CD8-positive, alpha-beta memory T cell (primary cell): ENCODE measurements around the gene GCN1. TPM values are rescaled to one million over a fixed set of nuclear protein-coding genes. Genes with fewer than 3 reads are reported as not detected.

Source experiments
- CTCF ChIA-PET: fragments of 350-600 bp; sonication (Branson Sonifier 250); formaldehyde crosslinking; loops from one replicate; lab custom pipeline; 2021; ENCODE audit warnings: antibody characterized with exemption; lab: Charles Lee
- POLR2A ChIA-PET: fragments of 350-600 bp; sonication (Branson Sonifier 250); formaldehyde crosslinking; loops from one replicate; lab custom pipeline; 2021; ENCODE audit warnings: antibody characterized with exemption; lab: Charles Lee
- DNase-seq, 5 donors: peaks; one replicate each; pipeline versions ENCODE4 v3.0.0 to v3.0.0-alpha.2; 2020 to 2022; ENCODE audit warnings: mixed read lengths in 1 of 5
- H3K27ac ChIP-seq: one replicate; pipeline ENCODE4 v1.7.0; 2013; ENCODE audit warnings: low read depth, mild to moderate bottlenecking, low read length, moderate library complexity
- H3K27me3 ChIP-seq: 2 replicates; pipeline ENCODE4 v1.7.0; 2013; ENCODE audit warnings: low read length, mild to moderate bottlenecking; ENCODE audit not compliant: insufficient read depth, poor library complexity, severe bottlenecking
- H3K36me3 ChIP-seq: 2 replicates; pipeline ENCODE4 v1.7.0; 2013; ENCODE audit warnings: mild to moderate bottlenecking, low read length, moderate library complexity; ENCODE audit not compliant: insufficient read depth
- H3K4me1 ChIP-seq: 2 replicates; pipeline ENCODE4 v1.7.0; 2013; ENCODE audit warnings: mild to moderate bottlenecking, low read length, moderate library complexity; ENCODE audit not compliant: insufficient read depth
- H3K4me3 ChIP-seq: 2 replicates; pipeline ENCODE4 v1.7.0; 2013; ENCODE audit warnings: mild to moderate bottlenecking, low read length
- H3K9me3 ChIP-seq: 2 replicates; pipeline ENCODE4 v1.7.0; 2013; ENCODE audit warnings: mild to moderate bottlenecking, low read length
- H3K27ac Mint-ChIP-seq, 8 donors: one replicate each; pipeline ENCODE4 v1.8.0; 2020 to 2021; ENCODE audit warnings: mixed read lengths in 8 of 8, mild to moderate bottlenecking in 6 of 8, inconsistent platforms in 3 of 8, moderate library complexity in 3 of 8
- H3K27me3 Mint-ChIP-seq, 2 donors: one replicate each; pipeline ENCODE4 v1.8.0; 2020 to 2021; ENCODE audit warnings: mixed read lengths in 2 of 2, mild to moderate bottlenecking in 1 of 2, moderate library complexity in 1 of 2
- H3K36me3 Mint-ChIP-seq, 3 donors: one replicate each; pipeline ENCODE4 v1.8.0; 2020 to 2021; ENCODE audit warnings: mixed read lengths in 3 of 3, inconsistent platforms in 1 of 3, mild to moderate bottlenecking in 1 of 3
- H3K4me1 Mint-ChIP-seq, 3 donors: one replicate each; pipeline ENCODE4 v1.8.0; 2020 to 2021; ENCODE audit warnings: mixed read lengths in 3 of 3, inconsistent platforms in 1 of 3, mild to moderate bottlenecking in 1 of 3
- H3K4me3 Mint-ChIP-seq, 7 donors: one replicate each; pipeline ENCODE4 v1.8.0; 2020 to 2021; ENCODE audit warnings: mixed read lengths in 7 of 7, mild to moderate bottlenecking in 6 of 7, moderate library complexity in 4 of 7, inconsistent platforms in 2 of 7
- H3K9me3 Mint-ChIP-seq, 5 donors: one replicate each; pipeline ENCODE4 v1.8.0; 2020 to 2022; ENCODE audit warnings: mixed read lengths in 5 of 5, mild to moderate bottlenecking in 3 of 5, moderate library complexity in 2 of 5, inconsistent platforms in 1 of 5
- polyA plus RNA-seq: library from polyadenylated mRNA; unstranded; fragments of 300-500 nt; fragmentation: Illumina TruSeq; gene quantifications from one replicate; pipeline ENCODE4 v1.2.3, GENCODE V29; 2021
- total RNA-seq, 2 experiments: library from RNA; stranded (reverse); gene quantifications; one replicate each; pipeline ENCODE4 v1.2.3, GENCODE V29; 2021

The GCN1 gene
- total and polyA plus RNA-seq, 3 experiments from 2014 or later: 30.0 to 157 (median 150) TPM

DNA sequence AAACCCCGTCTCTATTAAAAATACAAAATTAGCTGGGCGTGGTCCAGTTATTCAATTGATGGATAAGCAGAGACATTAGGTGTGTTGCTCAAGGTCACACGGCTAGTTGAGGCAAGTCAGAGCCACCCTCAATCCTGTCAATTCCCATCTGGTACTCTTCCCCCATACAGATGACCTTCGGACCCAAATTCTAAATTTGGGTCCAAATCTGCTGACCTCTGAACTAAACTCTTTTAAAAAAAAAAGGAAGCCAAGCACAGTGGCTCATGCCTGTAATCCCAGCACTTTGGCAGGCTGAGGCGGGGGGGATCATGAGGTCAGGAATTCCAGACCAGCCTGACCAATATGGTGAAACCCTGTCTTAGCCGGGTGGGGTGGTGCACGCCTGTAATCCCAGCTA lies 23.9 kb downstream of the GCN1 start:
- Mint-ChIP-seq H3K9me3 (no peaks in the 10 kb centered on the region), H3K36me3 (peaks cover 4 to 76% (median 18%) of the 10 kb centered on the region in 3 donors), H3K27me3 (no peaks in the 10 kb centered on the region), H3K4me1 (no peaks in the 10 kb centered on the region), H3K27ac (no peak overlapping the region), H3K4me3 (no peak overlapping the region)
- no peaks in the 10 kb centered on the region for H3K9me3 ChIP-seq
- no peaks in the 10 kb centered on the region for H3K4me1 ChIP-seq
- H3K4me3 ChIP-seq: no peak overlapping the region
- H3K27ac ChIP-seq: no peak overlapping the region
- ChIA-PET CTCF (no interaction called here), POLR2A (no interaction called here)
- peaks cover 48% of the 10 kb centered on the region for H3K36me3 ChIP-seq
- no peaks in the 10 kb centered on the region for H3K27me3 ChIP-seq
- DNase-seq: no peak

DNA sequence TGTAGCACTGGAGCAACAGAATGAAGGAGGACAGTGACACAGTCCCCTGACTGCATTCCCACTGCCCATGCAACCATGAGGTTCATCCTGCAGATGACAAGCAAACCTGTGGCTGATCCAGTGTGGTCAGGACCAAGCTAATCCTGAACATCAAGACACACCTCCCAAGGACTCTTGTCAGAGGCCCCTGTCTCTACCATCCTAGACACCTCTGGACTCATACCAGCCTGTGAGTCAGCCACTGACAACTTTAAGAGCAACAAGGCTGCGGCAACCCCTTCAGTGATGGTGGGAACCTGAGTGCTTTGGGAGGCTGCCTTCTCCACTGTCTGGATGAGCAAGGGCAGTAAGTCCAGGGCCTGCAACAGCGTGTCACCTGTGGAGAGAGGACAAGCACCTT lies 24.6 kb downstream of the GCN1 start:
- H3K27me3 Mint-ChIP-seq: no peaks in the 10 kb centered on the region
- Histone ChIP-seq H3K27me3 (no peaks in the 10 kb centered on the region), H3K36me3 (peaks cover 42% of the 10 kb centered on the region), H3K9me3 (no peaks in the 10 kb centered on the region), H3K4me3 (no peak overlapping the region), H3K4me1 (no peaks in the 10 kb centered on the region), H3K27ac (no peak overlapping the region)
- no peaks in the 10 kb centered on the region for H3K4me1 Mint-ChIP-seq
- DNase-seq: no peak
- peaks cover 4 to 71% (median 14%) of the 10 kb centered on the region in 3 donors for H3K36me3 Mint-ChIP-seq
- no peaks in the 10 kb centered on the region for H3K9me3 Mint-ChIP-seq
- no peak overlapping the region for H3K4me3 Mint-ChIP-seq
- no peak overlapping the region for H3K27ac Mint-ChIP-seq
- CTCF ChIA-PET: no interaction called here
- POLR2A ChIA-PET: no interaction called here

GRCh38 chr12:120168337-120168736 lies 26.2 kb downstream of the GCN1 start:
- H3K36me3 ChIP-seq: peaks cover 33% of the 10 kb centered on the region
- CTCF ChIA-PET: interaction anchor here (1.2 kb wide), 1 partner anchor 8 kb away, joined by 3 read pairs; no protein-coding TSS in a partner anchor
- peaks cover 0 to 69% (median 10%) of the 10 kb centered on the region in 3 donors for H3K36me3 Mint-ChIP-seq

DNA sequence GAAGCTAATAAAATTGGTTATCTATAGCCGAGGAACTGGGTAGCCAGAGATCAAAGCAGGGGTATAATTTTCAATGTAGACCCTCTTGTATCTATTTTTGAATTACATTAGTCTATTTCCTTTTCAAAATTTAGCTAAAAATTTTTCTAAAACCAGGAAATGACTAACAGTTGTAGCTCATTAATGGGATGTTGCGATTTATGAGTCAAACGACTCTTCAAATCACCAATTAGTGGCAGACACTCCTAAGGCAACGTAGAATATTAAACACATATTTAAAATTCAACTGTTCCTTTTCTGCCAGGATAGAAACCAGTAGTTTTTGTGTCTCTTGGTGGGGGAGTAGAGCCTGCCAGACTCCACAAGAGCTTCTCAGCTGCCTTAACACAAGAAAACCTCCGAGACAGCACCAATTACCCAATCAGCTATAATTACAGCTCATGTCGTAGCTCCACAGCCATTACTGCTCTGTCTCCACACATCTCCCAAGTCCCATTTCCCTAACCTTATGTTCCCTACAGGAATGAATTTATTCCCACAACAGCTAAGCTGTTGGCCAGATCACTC lies 26.9 kb downstream of the GCN1 start:
- H3K36me3 ChIP-seq: peaks cover 36% of the 10 kb centered on the region
- ChIA-PET POLR2A (interaction anchor here (0.7 kb wide), 1 partner anchor 123 kb away, joined by 7 read pairs; no protein-coding TSS in a partner anchor), CTCF (interaction anchor here (1.2 to 1.3 kb wide), 2 partner anchors 7 to 34 kb away, joined by 3 read pairs; partner anchors contain the start of gene RPLP0)
- H3K4me1 ChIP-seq: no peaks in the 10 kb centered on the region
- no peaks in the 10 kb centered on the region for H3K9me3 ChIP-seq
- H3K27me3 ChIP-seq: no peaks in the 10 kb centered on the region
- Mint-ChIP-seq H3K9me3 (no peaks in the 10 kb centered on the region), H3K4me1 (no peaks in the 10 kb centered on the region), H3K4me3 (no peak overlapping the region), H3K36me3 (peaks cover 0 to 69% (median 8%) of the 10 kb centered on the region in 3 donors), H3K27me3 (no peaks in the 10 kb centered on the region), H3K27ac (no peak overlapping the region)
- H3K4me3 ChIP-seq: no peak overlapping the region
- no peak for DNase-seq
- H3K27ac ChIP-seq: no peak overlapping the region

More at GRCh38 chr12:120168337-120168736, 26.2 kb downstream of the GCN1 start:
- no peaks in the 10 kb centered on the region for H3K4me1 ChIP-seq
- no peak overlapping the region for H3K4me3 Mint-ChIP-seq
- POLR2A ChIA-PET: no interaction called here
- H3K27me3 Mint-ChIP-seq: no peaks in the 10 kb centered on the region
- no peak overlapping the region for H3K27ac ChIP-seq
- H3K9me3 Mint-ChIP-seq: no peaks in the 10 kb centered on the region
- H3K27me3 ChIP-seq: no peaks in the 10 kb centered on the region
- no peaks in the 10 kb centered on the region for H3K9me3 ChIP-seq
- H3K4me3 ChIP-seq: no peak overlapping the region
- no peaks in the 10 kb centered on the region for H3K4me1 Mint-ChIP-seq
- peak overlapping the region in 1 of 8 donors; percentile 12 for H3K27ac Mint-ChIP-seq
- no peak for DNase-seq

GRCh38 chr12:120164293-120164692 lies 30.2 kb downstream of the GCN1 start:
- no peaks in the 10 kb centered on the region for H3K4me1 ChIP-seq
- no peaks in the 10 kb centered on the region for H3K27me3 ChIP-seq
- no peaks in the 10 kb centered on the region for H3K4me1 Mint-ChIP-seq
- no peak for DNase-seq
- no peaks in the 10 kb centered on the region for H3K9me3 ChIP-seq
- H3K4me3 ChIP-seq: no peak overlapping the region
- H3K27ac ChIP-seq: no peak overlapping the region
- CTCF ChIA-PET: no interaction called here
- H3K36me3 ChIP-seq: peaks cover 45% of the 10 kb centered on the region
- peaks cover 8 to 75% (median 14%) of the 10 kb centered on the region in 3 donors for H3K36me3 Mint-ChIP-seq
- POLR2A ChIA-PET: no interaction called here
- no peak overlapping the region for H3K4me3 Mint-ChIP-seq
- H3K27ac Mint-ChIP-seq: peak overlapping the region in 1 of 8 donors; percentile 68
- no peaks in the 10 kb centered on the region for H3K9me3 Mint-ChIP-seq
- no peaks in the 10 kb centered on the region for H3K27me3 Mint-ChIP-seq

GRCh38 chr12:120162763-120163162 lies 31.8 kb downstream of the GCN1 start:
- ChIA-PET POLR2A (no interaction called here), CTCF (interaction anchor here (2.3 kb wide), 1 partner anchor 39 kb away, joined by 7 read pairs; the partner anchor contains the start of gene RPLP0)
- Histone ChIP-seq H3K27me3 (no peaks in the 10 kb centered on the region), H3K36me3 (peaks cover 46% of the 10 kb centered on the region), H3K4me3 (no peak overlapping the region), H3K9me3 (no peaks in the 10 kb centered on the region), H3K4me1 (no peaks in the 10 kb centered on the region), H3K27ac (no peak overlapping the region)
- Mint-ChIP-seq H3K36me3 (peaks cover 8 to 76% (median 10%) of the 10 kb centered on the region in 3 donors), H3K4me3 (no peak overlapping the region), H3K27ac (peak overlapping the region in 1 of 8 donors; percentile 47), H3K9me3 (no peaks in the 10 kb centered on the region), H3K4me1 (peaks cover under 1 to 2% (median under 1%) of the 10 kb centered on the region in 3 donors), H3K27me3 (no peaks in the 10 kb centered on the region)
- no peak for DNase-seq

- H3K36me3 ChIP-seq: peaks cover 49% of the 10 kb centered on the region
- H3K27me3 Mint-ChIP-seq: no peaks in the 10 kb centered on the region
- ChIA-PET CTCF (interaction anchor here (0.7 to 2.3 kb wide), 2 partner anchors 39 to 65 kb away, joined by 3 to 7 read pairs; partner anchors contain the start of gene RPLP0), POLR2A (no interaction called here)
- no peaks in the 10 kb centered on the region for H3K9me3 ChIP-seq
- peaks cover 9 to 11% (median 10%) of the 10 kb centered on the region in 3 donors for H3K4me1 Mint-ChIP-seq
- no peaks in the 10 kb centered on the region for H3K27me3 ChIP-seq
- no peak overlapping the region for H3K27ac ChIP-seq
- DNase-seq: no peak
- no peaks in the 10 kb centered on the region for H3K4me1 ChIP-seq
- H3K27ac Mint-ChIP-seq: peak overlapping the region in 1 of 8 donors; percentile 36
- no peak overlapping the region for H3K4me3 ChIP-seq
- peaks cover 8 to 79% (median 11%) of the 10 kb centered on the region in 3 donors for H3K36me3 Mint-ChIP-seq
- H3K4me3 Mint-ChIP-seq: no peak overlapping the region
- H3K9me3 Mint-ChIP-seq: no peaks in the 10 kb centered on the region
These were observed 32.7 kb downstream of the GCN1 start for GRCh38 chr12:120161852-120162251.

- no peaks in the 10 kb centered on the region for H3K27me3 ChIP-seq
- ChIA-PET POLR2A (no interaction called here), CTCF (interaction anchor here (1.3 kb wide), 1 partner anchor 9 kb away, joined by 3 read pairs; no protein-coding TSS in a partner anchor)
- peaks cover 8 to 98% (median 17%) of the 10 kb centered on the region in 3 donors for H3K36me3 Mint-ChIP-seq
- no peak overlapping the region for H3K4me3 Mint-ChIP-seq
- H3K4me1 ChIP-seq: no peaks in the 10 kb centered on the region
- no peak overlapping the region for H3K27ac ChIP-seq
- no peaks in the 10 kb centered on the region for H3K9me3 Mint-ChIP-seq
- no peaks in the 10 kb centered on the region for H3K9me3 ChIP-seq
- peak overlapping the region in 4 of 8 donors; percentile 54 to 68 (median 62) for H3K27ac Mint-ChIP-seq
- H3K36me3 ChIP-seq: peaks cover 68% of the 10 kb centered on the region
- no peak for DNase-seq
- H3K4me1 Mint-ChIP-seq: peaks cover 13 to 17% (median 16%) of the 10 kb centered on the region in 3 donors
- H3K27me3 Mint-ChIP-seq: no peaks in the 10 kb centered on the region
- H3K4me3 ChIP-seq: no peak overlapping the region
These were observed 34.8 kb downstream of the GCN1 start for GRCh38 chr12:120159509-120160237.
